Activated effector memory CD4-positive, alpha-beta T cell treated with Interleukin-2 at 50 U/mL for 16 hours (primary cell): ENCODE results near the gene CPNE8.

Experiments
- DNase-seq: peaks from one replicate; pipeline ENCODE4 v3.0.0-alpha.2; 2020

The CPNE8 gene

DNA sequence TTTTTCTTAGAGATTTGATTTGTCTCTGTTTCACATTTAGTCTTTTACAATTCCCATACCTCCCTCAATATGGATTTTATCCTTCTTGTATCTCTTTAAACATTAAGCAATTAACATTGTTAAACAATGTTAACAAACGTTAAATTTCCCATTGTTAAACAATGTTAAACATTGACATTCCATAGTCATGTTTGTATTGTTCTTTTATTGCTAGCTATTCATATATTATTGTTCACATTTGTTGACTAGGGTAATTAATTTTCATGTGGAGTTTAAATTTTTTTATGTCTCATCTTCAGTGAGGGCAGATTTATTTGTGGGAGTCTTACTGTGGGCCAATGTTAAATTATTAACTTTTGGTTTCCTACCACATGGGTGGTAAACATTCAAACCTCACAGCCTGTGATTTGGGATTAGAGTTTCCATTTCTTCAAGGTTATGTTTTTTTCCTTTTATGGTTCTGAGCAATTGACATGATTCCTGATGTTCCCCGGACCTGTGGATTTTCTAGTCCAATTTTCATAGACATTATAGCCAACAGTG, 294.5 kb downstream of the CPNE8 start:
- no peak for DNase-seq

DNA sequence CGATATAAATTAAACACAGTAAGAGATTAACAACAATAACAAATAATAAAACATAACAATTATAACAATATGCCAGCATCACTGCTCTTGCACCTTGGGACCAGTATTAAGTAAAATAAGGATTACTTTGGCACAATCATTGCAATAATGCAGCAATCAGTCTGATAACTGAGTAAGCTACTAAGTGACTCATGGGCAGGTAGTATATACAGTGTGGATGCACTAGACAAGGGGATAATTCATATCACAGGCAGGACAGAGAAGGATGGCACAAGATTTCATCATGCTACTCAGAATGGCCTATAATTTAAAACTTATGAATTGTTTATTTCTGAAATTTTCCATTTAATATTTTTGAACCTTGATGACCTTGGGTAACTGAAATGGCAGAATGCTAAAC, 298.1 kb downstream of the CPNE8 start:
- DNase-seq = no peak
